GM11168 (cell line): ENCODE results near the gene SPRY4.
"Not testable (repeated sequence)": the region's sequence is repeated elsewhere in the genome, so short reads cannot be mapped to it uniquely, and the experiment has no call there.

Source experiments
- in situ Hi-C: fragments of 300-500 bp; cut with MboI; formaldehyde crosslinking; loops from one replicate; pipeline ENCODE4 v1.12.0; 2022; ENCODE audit warnings: low sequenced_read_pairs; ENCODE audit not compliant: unreplicated experiment

SPRY4 gene

DNA sequence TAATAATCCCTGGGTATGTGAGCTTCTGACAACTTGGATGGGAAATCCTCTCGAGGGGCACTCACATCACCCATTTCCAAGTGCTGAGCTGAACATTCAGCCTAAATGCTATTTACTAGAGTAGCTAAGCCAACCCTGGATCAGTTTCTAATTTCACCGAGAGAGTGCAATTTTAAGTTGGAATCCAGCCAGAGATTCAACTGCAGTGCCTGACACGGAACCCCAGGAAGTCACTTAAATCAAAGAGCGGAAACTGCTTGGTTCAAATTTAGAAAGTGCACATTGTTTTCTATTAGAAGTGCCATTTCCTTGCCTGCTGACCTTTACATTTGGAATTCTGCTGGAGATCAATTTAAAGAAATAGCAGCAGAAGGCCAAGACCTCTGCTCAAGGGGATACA is 8.8 kb downstream of the SPRY4 start:
- in situ Hi-C loops, result no loop called here

DNA sequence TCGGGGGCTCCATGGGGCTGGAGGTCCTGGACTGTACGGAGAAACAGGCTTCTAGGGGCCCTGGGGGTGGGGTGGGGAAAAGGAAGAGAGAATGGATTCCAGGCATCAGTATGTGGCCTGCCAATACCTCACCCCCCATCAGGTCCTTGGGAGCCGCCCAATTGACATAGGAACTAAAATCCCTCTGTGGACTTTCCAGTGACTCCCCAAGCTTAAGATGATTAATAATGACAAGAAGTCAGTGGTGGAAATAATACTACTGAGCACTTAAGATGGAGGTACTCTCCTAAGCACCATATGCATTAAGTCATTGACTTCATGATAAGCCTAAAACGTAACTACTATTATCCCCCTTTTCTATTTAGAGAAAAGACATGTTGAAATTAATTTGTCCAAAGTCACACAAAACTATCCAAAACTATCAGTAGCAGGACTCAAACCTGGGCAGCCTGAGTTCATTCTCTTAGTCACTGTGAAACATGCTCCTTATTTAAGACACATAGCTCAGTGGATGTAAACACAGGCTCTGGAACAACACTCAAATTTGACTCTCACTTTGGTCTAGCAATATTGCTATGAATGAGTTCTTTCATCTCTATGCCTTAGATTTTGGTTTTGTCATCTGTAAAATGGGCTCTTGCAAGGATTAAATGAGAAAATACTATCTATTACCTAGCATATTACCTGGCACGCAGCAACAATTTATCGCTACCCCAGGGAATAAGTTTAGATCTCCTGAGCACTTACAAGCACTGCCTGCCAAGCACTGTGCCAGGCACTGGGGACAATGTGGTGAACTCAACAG is 9.5 kb downstream of the SPRY4 start:
- in situ Hi-C loops, result no loop called here

DNA sequence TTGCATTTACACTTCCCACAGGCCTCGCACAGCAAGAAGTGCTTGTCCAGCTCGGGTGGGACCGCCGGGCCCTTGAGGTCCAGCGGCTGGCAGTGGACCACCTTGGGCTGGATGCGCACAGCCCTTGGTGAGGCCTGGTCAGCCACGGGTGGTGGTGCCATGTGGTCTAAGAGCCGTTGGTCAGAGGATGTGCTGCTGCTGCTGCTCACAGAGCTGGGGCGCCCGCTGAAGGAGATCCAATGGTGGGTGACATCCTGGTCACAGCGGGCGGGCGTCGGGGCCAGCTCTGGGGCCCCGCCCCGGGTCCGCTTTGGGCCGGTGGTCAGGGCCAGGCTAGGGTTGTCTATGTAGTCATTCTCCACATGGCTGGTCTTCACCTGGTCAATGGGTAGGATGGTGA is 10.2 kb downstream of the SPRY4 start:
- in situ Hi-C loops, result no loop called here

DNA sequence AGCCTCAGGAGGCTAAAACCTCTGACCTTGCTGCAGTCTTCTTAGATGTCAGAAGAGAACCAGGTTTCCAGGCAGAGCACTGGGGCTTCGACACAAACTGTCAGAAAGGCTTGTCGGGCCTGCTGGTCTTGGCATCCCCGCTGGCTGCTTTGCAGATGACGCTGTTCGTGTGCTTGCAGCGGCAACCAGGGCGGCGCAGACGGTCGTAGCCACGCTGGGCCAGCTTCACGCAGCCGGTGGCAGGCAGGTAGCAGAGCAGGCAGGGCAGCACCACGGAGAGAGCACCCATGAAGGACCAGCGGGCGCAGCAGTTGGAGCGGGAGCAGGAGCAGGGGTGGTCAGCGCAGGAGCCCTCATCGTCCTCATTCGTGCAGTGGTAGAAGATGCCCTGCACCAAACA is 10.7 kb downstream of the SPRY4 start:
- in situ Hi-C loops, result no loop called here

DNA sequence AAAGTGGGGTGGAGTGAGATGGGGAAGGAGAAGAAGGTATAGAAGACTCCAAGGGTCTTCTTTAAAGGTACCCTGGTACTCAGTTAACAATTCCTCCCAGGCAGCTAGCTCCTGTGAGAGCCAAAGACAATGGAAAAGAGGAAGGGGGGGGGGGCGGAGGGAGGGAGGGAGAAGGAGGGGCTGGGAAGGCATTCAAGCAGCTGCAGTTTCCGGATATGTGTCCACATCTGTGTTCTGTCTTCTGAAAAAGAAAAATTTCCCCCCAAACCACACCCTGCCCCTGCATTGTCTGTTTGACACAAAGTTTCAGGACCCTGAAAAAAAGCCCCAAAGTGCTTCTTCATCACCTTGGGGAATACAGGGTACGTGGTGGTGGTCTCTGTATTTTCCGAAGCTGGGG is 11.1 kb downstream of the SPRY4 start:
- in situ Hi-C loops, result no loop called here

DNA sequence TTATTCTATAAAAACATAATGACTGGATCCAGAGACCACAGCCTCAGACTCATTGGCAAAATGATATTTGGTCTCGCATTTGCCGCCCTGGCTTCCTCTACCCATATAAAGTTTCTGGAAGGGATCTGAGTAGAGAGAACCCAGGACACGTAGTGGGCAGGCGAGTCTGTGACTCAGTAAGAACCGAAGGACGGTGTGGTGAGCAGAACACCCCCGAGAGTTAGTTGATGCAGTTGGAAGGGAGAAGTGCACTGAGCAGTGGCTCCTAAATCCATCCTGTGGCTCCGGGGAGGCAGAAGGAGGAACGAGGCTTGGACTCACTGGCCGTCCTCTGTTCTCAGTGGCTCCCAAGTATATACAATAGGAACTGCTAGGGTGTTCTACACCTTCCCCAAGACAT is 11.5 kb downstream of the SPRY4 start:
- in situ Hi-C loops, result no loop called here

DNA sequence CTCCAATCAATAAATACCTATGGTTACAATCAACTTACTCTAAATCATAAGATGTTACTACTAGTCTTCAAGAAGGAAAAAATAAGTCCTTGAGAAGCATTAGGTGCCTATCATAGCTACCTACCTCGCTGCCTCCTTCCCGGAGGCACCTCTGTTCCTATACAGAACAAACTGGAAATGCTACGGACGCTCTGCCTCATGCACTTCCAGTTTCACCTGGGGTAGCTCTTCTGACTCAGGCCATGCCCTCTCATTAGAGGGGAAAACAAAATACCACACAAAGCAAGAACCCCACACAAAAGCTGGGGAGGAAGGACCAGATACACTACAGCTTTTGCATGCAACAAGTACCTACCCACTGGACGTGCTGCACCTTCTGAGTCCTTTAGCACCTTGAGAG is 12.4 kb downstream of the SPRY4 start:
- in situ Hi-C loops, result no loop called here

DNA sequence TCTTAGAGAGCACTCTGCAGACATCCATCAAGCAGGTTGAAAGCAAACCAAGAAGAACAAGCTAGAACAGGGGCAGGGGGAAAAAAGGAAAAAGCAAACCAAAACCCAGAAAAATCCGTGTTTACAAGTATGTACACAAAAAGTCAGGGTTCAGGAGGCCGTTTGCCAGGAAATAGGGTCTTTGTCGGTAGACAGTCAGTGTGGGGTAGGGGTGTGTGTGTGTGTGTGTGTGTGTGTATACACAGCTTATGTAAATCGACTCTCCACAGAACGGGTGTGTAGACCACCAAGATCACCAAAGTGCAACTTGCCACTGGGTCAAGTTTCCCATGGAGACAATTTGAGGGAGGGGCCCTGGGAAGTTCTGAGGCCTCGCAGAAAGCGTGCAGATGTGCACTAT is 13.1 kb downstream of the SPRY4 start:
- in situ Hi-C loops, result no loop called here

DNA sequence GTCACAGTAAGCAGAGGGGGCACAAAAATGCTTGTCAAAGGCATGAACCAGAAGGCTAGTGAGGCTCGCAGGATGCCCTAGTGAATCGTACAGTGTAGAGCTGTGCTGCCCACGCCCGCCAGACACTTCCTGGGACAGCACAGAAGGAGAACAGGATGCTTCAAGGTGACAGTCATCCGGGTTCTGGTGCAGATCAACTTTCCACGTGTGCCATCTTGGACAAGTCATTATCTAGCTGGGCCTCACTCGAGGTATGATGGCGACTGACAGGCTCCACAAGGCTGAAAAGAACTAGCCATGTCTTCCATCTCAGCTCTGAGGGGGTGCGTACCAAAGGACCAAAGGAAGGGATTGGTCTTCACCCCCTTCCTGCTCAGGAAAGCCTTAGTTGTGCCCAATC is 14.0 kb downstream of the SPRY4 start:
- in situ Hi-C loops, result no loop called here

DNA sequence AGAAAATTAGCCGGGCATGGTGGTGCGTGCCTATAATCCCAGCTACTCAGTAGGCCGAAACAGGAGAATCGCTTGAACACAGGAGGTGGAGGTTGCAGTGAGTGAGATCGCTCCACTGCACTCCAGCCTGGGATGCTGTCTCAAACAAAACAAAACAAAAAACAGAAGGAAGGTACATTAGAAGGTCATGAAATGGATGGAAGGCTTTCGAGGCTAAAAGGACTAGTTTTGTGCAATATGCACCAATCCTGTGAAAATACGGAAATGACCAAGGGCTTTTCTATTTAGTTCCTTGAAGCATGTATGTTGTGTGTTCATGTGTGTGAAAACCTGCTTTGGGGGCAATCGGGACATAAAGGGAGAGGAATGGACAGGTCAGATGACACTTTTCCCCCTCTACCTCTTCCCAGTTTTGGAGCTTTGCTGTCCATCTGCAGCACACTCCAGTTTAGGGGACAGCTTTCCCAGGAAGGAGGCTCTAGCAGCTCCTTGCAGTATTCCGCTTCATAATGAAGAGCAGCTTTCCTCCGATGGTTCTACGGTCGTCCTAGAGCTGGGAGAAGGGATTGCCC is 15.0 kb downstream of the SPRY4 start:
- in situ Hi-C loops, result no loop called here

DNA sequence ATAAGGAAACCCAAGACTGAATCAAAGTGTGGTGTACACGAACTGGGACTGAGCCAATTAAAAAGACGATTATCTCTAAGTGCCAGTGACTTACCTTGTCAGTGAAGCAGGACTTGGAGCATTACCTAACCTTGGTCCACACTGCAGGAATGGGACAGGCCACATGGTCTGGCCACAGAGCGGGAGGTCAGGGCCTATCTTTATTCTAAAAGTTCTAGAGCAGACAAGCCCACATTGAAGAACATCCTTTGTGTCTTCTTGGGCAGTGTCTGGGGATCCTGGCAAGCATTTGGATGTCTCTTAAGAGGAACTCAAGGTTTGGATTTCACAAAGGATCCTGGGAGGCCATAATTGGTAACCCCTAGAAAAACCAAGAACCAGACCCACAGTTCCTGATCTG is 16.5 kb downstream of the SPRY4 start:
- in situ Hi-C loops, result no loop called here

DNA sequence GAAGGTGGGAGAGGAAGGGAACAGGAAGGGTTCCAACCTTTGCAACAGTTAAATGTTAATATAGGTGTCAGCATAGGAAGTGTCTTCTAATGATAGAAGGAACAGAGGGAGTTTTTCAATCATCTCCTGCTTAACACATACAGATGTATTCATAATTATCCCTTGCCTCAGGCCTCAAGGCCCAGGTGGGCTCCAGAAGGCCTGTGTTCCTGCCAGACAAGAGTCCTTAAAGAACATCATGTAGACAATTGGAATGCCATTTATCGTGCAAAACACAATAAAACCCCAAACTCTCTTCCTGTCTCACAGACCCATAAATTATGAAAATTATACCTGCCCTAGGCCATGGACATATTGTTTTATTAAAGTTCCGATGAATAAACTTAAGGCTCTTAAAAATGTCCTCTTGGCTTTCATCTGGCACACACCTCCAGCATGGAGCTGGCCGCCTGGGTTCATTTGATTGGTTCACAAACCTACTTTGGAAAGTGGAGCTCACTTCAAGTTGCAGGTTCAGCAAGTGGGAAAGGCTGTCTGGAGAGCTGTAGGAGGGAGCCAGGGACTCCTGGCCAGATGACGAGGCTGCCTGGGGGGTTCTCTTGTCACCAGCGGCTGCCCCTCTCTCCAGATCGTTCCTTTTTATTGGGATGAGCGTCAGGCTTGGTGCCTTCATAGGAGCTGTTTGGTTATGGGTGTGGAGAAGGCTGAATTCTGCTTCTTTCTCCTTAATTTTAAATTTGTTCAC is 17.5 kb downstream of the SPRY4 start:
- in situ Hi-C loops, result no loop called here

DNA sequence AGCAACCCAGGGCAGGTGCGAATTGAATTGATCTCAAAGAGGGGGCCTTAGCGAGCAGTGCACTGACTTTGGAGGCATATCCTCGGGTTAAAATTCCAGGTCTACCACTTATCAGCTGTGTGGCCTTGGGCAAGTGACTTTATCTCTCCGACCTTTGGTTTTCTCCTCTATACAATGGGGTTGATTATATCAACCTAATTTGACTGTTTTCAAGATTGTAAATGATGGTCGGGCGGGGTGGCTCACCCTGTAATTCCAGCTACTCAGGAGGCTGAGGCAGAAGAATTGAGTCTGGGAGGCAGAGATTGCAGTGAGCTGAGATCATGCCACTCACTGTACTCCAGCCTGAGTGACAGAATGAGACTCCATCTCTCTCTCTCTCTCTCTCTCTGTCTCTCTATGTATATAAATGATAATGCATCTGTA is 18.7 kb downstream of the SPRY4 start:
- in situ Hi-C loops, result no loop called here

DNA sequence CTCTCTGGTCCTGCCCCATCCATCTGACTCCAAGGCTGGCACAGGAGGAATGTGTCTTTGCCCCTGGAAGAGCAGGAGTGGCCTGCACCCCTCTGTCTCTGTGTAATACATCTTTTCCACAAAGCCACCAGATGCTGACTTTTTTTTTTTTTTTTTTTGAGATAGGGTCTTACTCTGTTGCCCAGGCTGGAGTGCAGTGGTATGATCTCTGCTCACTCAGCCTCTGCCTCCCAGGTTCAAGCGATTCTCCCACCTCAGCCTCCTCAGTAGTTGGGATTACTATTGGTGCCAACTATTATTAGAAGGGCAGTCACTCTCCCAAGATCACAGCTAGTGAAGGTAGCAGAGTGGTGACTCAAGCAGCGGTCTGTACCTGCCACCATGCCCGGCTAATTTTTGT is 19.6 kb downstream of the SPRY4 start:
- in situ Hi-C loops, result no loop called here

DNA sequence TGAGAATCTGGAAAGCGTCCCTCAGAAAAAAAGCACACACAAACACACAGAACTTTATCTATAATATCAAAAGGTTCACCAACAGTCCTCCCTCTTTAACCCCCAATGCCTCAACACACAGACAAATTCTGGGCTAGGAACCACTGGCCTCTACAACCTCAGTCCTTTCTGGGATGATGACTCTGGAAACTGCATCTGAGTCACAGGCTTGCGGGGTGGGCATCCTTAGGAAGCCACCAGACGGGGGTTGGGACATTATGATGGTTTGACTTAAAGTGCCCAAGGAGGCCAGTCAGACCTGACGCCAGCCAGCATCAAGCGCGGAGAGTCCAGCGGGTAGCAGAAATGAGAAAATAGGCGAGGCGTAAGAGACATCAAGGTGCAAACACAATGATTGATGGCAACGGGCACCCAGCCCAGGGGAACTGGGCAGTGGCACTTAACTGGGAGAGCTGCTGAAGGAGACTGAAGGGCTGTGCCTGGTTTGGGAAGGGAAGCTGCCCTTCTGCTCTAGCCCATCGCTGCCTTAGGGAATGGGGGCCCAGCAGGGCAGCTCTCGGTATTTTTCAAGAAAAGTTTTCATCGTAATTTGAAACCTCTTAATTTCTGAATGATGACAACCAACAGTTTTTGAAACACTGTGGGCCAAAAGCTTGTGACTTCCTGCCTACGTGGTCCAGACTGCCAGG is 20.7 kb downstream of the SPRY4 start:
- in situ Hi-C loops, result no loop called here

DNA sequence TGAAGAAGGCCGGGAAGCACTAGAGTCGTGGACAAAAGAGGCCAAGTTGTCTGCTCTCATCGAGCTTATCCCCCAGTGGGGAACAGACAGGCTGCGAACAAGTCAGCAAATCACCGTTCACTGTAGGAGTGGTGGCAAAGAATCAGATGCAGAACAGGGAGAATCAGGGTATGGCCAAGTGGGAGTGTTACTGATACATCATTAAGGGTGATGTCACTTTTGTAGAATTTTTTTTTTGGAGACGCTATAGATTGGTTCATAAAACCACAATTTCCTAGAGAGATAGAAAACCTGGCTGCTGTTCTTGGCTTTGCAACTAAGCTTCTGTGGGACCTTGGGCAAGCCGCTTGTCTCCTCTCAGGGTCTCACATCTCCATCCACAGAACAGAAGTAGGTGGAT is 21.3 kb downstream of the SPRY4 start:
- in situ Hi-C loops, result no loop called here

DNA sequence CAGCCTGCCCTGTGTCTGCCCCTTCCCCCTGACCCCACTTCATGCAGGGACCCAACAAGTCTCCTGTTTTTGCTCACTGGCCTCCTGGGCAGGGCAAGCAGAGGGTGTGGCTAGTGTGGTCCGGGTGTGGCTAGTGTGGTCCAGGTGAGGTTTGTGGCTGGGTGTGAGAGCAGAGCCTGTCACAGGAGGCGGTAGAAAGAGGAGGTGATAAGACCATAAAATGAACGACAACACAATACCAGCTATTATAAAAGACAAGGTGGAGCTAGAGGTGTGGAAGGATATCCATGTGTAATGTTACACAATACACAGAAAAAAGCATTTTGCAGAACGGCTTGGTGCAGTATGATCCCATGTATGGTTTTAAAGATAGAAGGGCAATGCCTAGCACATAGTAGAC is 23.3 kb downstream of the SPRY4 start:
- in situ Hi-C loops, result no loop called here

DNA sequence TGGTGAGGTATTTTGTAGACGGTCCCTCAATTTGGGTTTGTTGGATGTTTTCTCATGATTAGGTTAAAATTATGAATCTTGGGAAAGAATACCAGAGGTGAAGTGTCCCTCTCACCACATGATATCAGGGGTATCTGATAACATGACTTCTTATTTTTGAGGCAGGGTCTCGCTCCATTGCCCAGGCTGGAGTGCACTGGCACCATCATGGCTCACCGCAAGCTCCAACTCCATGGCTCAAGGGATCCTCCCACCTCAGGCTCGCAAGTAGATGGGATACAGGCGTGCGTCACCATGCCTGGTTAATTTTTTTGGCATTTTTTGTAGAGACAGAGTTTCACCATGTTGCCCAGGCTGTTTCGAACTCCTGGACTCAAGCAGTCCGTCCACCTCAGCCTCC is 24.1 kb downstream of the SPRY4 start:
- in situ Hi-C loops, result no loop called here

DNA sequence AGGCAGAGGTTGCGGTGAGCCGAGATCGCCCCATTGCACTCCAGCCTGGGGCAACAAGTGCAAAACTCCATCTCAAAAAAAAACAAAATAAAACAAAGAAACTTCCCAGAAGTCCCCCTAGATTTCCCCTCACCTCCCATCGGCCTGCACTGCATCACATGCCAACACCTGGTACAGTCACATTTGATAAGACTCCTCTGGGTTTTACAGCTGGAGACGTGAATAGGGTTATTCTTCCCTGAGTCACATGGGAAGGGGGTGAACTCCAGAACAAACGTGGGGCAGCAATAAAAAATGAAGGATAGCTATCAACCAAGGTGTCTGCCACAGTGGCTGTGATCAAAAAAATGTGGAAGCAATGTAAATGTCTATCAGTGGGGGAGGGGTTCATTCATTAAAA is 26.0 kb downstream of the SPRY4 start:
- in situ Hi-C loops, result no loop called here

DNA sequence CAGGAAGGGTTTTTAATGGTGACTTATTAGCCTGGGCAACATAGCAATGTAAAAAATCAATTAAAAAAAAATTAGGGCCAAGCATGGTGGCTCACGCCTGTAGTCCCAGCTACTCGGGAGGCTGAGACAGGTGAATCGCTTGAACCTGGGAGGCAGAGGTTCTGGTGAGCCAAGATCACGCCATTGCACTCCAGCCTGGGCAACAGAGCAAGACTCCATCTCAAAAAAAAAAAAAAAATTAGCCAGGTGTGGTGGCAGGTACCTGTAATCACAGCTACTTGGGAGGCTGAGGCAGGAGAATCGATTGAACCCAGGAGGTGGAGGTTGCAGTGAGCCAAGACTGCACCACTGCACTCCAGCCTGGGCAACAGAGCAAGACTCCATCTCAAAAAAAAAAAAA is 27.0 kb downstream of the SPRY4 start:
- in situ Hi-C loops, result not testable (repeated sequence)

DNA sequence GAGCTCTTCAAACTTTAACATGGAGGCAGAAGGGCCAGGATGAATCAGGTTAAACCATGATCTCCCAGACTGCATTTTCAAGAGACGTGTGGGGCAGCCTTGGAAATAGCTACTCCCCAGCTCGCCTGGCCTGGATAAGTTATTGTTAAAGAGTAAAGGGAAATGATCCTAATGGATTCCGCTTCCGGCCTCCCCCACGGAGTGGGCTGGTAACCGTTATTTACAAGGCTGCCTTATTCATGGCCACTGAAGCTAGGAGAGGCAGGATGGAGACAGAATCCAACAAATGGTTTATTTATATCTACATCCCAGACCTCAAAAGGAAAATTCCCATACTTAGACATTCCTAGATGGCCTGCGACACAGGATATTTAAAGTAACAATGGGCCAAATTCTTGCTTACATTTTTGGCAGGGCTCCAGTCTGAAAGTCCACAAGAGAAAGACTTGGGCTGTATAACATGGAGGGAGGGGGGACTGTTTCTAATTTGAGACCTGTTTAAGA is 27.9 kb downstream of the SPRY4 start:
- in situ Hi-C loops, result no loop called here
